GM18507 (cell line): ENCODE data around the gene NCKAP1.
A peak's percentile ranks its signal among the peaks of the same experiment; 100 is the strongest.
"Not testable (repeated sequence)": the region's sequence is repeated elsewhere in the genome, so short reads cannot be mapped to it uniquely, and the experiment has no call there.

Experiments used
- DNase-seq: peaks from one replicate; pipeline ENCODE4 v3.0.0; 2011; ENCODE audit warnings: low read depth; ENCODE audit not compliant: insufficient read length; ENCODE audit errors: extremely low spot score
- FAIRE-seq: peaks from 2 replicates; lab custom pipeline; 2011; peaks lifted over from hg19 to GRCh38; lab: Jason Lieb, UNC

Gene NCKAP1

GRCh38 chr2:182966356-182966755, 71.9 kb downstream of the NCKAP1 start:
- FAIRE-seq, DNase-seq: not testable (repeated sequence)

- no peak for DNase-seq
These were observed 75.6 kb downstream of the NCKAP1 start for GRCh38 chr2:182962641-182963040.

GRCh38 chr2:182960869-182961268, 77.4 kb downstream of the NCKAP1 start:
- DNase-seq, FAIRE-seq: not testable (repeated sequence)

More at GRCh38 chr2:182962641-182963040, 75.6 kb downstream of the NCKAP1 start:
- FAIRE-seq: no peak

GRCh38 chr2:182954789-182955188, 83.5 kb downstream of the NCKAP1 start:
- FAIRE-seq (no peak), DNase-seq (no peak)

GRCh38 chr2:182952741-182953450, 85.4 kb downstream of the NCKAP1 start:
- FAIRE-seq (no peak), DNase-seq (no peak)

- DNase-seq: peak; percentile 2
- FAIRE-seq: peak; percentile 18
These were observed 86.2 kb downstream of the NCKAP1 start for GRCh38 chr2:182951948-182952663.

- DNase-seq: no peak
- FAIRE-seq: no peak
These were observed 87.7 kb downstream of the NCKAP1 start for GRCh38 chr2:182950546-182950945.

GRCh38 chr2:182949572-182950189, 88.6 kb downstream of the NCKAP1 start:
- DNase-seq (no peak), FAIRE-seq (no peak)

GRCh38 chr2:182949052-182949451, 89.2 kb downstream of the NCKAP1 start:
- FAIRE-seq: no peak
- DNase-seq: no peak

GRCh38 chr2:182946958-182947369, 91.3 kb downstream of the NCKAP1 start:
- FAIRE-seq: no peak
- no peak for DNase-seq

GRCh38 chr2:182943339-182943738, 94.9 kb downstream of the NCKAP1 start:
- FAIRE-seq (no peak), DNase-seq (no peak)

- no peak for DNase-seq
- peak; percentile 38 for FAIRE-seq
These were observed 95.5 kb downstream of the NCKAP1 start for GRCh38 chr2:182942756-182943155.

GRCh38 chr2:182941919-182942318, 96.3 kb downstream of the NCKAP1 start:
- DNase-seq: no peak
- FAIRE-seq: no peak

GRCh38 chr2:182941121-182941722, 97.0 kb downstream of the NCKAP1 start:
- no peak for DNase-seq
- no peak for FAIRE-seq

- DNase-seq: no peak
- no peak for FAIRE-seq
These were observed 100.4 kb downstream of the NCKAP1 start for GRCh38 chr2:182937870-182938269.

- DNase-seq: no peak
- no peak for FAIRE-seq
These were observed 104.6 kb downstream of the NCKAP1 start for GRCh38 chr2:182933629-182934028.

- no peak for FAIRE-seq
- DNase-seq: no peak
These were observed 108.3 kb downstream of the NCKAP1 start for GRCh38 chr2:182929972-182930371.

- FAIRE-seq (no peak), DNase-seq (no peak)
These were observed 114.0 kb downstream of the NCKAP1 start for GRCh38 chr2:182924306-182924705.

GRCh38 chr2:182921234-182921633, 117.0 kb downstream of the NCKAP1 start:
- FAIRE-seq (no peak), DNase-seq (no peak)

- DNase-seq: no peak
- peak; percentile 48 for FAIRE-seq
These were observed 117.6 kb downstream of the NCKAP1 start for GRCh38 chr2:182920631-182921056.
